Activated CD4-positive, alpha-beta T cell treated with anti-CD3 and anti-CD28 coated beads, Interleukin-2, amount 10 ng/mL, durations not matched to agents 24 days and 14 days (primary cell): ENCODE data around the gene ITGA2. TPM values are rescaled to one million over a fixed set of nuclear protein-coding genes. Genes with fewer than 3 reads are reported as not detected.

Experiments used
- DNase-seq: peaks from one replicate; pipeline ENCODE4 v3.0.0; 2022
- H3K27ac Mint-ChIP-seq: one replicate; pipeline ENCODE4 v1.8.0; 2022; ENCODE audit warnings: mild to moderate bottlenecking, mixed read lengths
- H3K27me3 Mint-ChIP-seq: one replicate; pipeline ENCODE4 v1.8.0; 2022; ENCODE audit warnings: mixed read lengths
- H3K36me3 Mint-ChIP-seq: one replicate; pipeline ENCODE4 v1.8.0; 2022; ENCODE audit warnings: low read depth, mild to moderate bottlenecking, mixed read lengths
- H3K4me1 Mint-ChIP-seq: one replicate; pipeline ENCODE4 v1.8.0; 2021; ENCODE audit warnings: mixed read lengths
- H3K4me3 Mint-ChIP-seq: one replicate; pipeline ENCODE4 v1.8.0; 2022; ENCODE audit warnings: mild to moderate bottlenecking, moderate library complexity, mixed read lengths
- H3K9me3 Mint-ChIP-seq: one replicate; pipeline ENCODE4 v1.8.0; 2021; ENCODE audit warnings: mixed read lengths
- intact Hi-C: fragments of 100-400 bp; cut with micrococcal nuclease; formaldehyde crosslinking; loops from one replicate; pipeline ENCODE4 v1.15.1; 2023
- total RNA-seq: library from RNA; stranded (reverse); gene quantifications from 2 replicates; pipeline ENCODE4 v1.2.3, GENCODE V29; 2022

Gene ITGA2
- 3.5 and 3.9 TPM in 2 replicates for total RNA-seq

- H3K4me3 Mint-ChIP-seq: peak within 1 kb of the TSS; percentile 84
- DNase-seq: peak; percentile 83
- peak within 1 kb of the TSS; percentile 66 for H3K27ac Mint-ChIP-seq
- intact Hi-C loops: loop anchor here (1.0 to 2.0 kb wide), 3 partner anchors 16 to 108 kb away; no protein-coding TSS in a partner anchor
- H3K9me3 Mint-ChIP-seq: peaks cover 3% of the 10 kb centered on the region
- peaks cover 3% of the 10 kb centered on the region for H3K27me3 Mint-ChIP-seq
- peaks cover 15% of the 10 kb centered on the region for H3K36me3 Mint-ChIP-seq
- H3K4me1 Mint-ChIP-seq: peaks cover 47% of the 10 kb centered on the region
Observed at GRCh38 chr5:52989025-52989780, at the start of gene ITGA2. Gene ITGA2, plus strand, starts transcription at chr5:52989352. Its CDS starts 117 bp downstream, at chr5:52989469.

- H3K4me3 Mint-ChIP-seq: no peak overlapping the region
- DNase-seq: no peak
- H3K27ac Mint-ChIP-seq: no peak overlapping the region
- no peaks in the 10 kb centered on the region for H3K36me3 Mint-ChIP-seq
- no peaks in the 10 kb centered on the region for H3K9me3 Mint-ChIP-seq
- intact Hi-C loops: loop anchor here (10.0 kb wide), 2 partner anchors 532 to 1282 kb away; no protein-coding TSS in a partner anchor
- H3K27me3 Mint-ChIP-seq: peaks cover 12% of the 10 kb centered on the region
- peaks cover 12% of the 10 kb centered on the region for H3K4me1 Mint-ChIP-seq
Observed at GRCh38 chr5:52943285-52943684, 45.9 kb upstream of the ITGA2 start.

- intact Hi-C loops: loop anchor here (10.0 kb wide), 2 partner anchors 531 to 1281 kb away; no protein-coding TSS in a partner anchor
- H3K36me3 Mint-ChIP-seq: no peaks in the 10 kb centered on the region
- no peaks in the 10 kb centered on the region for H3K9me3 Mint-ChIP-seq
- no peak overlapping the region for H3K4me3 Mint-ChIP-seq
- H3K4me1 Mint-ChIP-seq: peaks cover 16% of the 10 kb centered on the region
- DNase-seq: no peak
- peaks cover 11% of the 10 kb centered on the region for H3K27me3 Mint-ChIP-seq
- no peak overlapping the region for H3K27ac Mint-ChIP-seq
Observed at GRCh38 chr5:52943808-52944207, 45.3 kb upstream of the ITGA2 start.

GRCh38 chr5:52945040-52945439 lies 44.1 kb upstream of the ITGA2 start:
- no peak for DNase-seq
- Mint-ChIP-seq H3K27me3 (peaks cover 11% of the 10 kb centered on the region), H3K36me3 (no peaks in the 10 kb centered on the region), H3K4me1 (peaks cover 19% of the 10 kb centered on the region), H3K27ac (no peak overlapping the region), H3K4me3 (peak overlapping the region; percentile 69), H3K9me3 (no peaks in the 10 kb centered on the region)
- intact Hi-C loops: loop anchor here (10.0 kb wide), 2 partner anchors 530 to 1280 kb away; no protein-coding TSS in a partner anchor

GRCh38 chr5:52947208-52947607 lies 41.9 kb upstream of the ITGA2 start:
- H3K27ac Mint-ChIP-seq: no peak overlapping the region
- H3K4me3 Mint-ChIP-seq: no peak overlapping the region

GRCh38 chr5:52947851-52948250 lies 41.3 kb upstream of the ITGA2 start:
- intact Hi-C loops: loop anchor here (1.0 to 10.0 kb wide), 5 partner anchors 40 to 1277 kb away; no protein-coding TSS in a partner anchor
- Mint-ChIP-seq H3K4me3 (no peak overlapping the region), H3K9me3 (no peaks in the 10 kb centered on the region), H3K4me1 (peaks cover 19% of the 10 kb centered on the region), H3K27me3 (peaks cover 5% of the 10 kb centered on the region), H3K27ac (no peak overlapping the region), H3K36me3 (no peaks in the 10 kb centered on the region)
- DNase-seq: no peak

More at GRCh38 chr5:52947208-52947607, 41.9 kb upstream of the ITGA2 start:
- H3K36me3 Mint-ChIP-seq: no peaks in the 10 kb centered on the region
- intact Hi-C loops: loop anchor here (10.0 kb wide), 2 partner anchors 528 to 1278 kb away; no protein-coding TSS in a partner anchor
- H3K9me3 Mint-ChIP-seq: no peaks in the 10 kb centered on the region
- DNase-seq: no peak
- peaks cover 5% of the 10 kb centered on the region for H3K27me3 Mint-ChIP-seq
- H3K4me1 Mint-ChIP-seq: peaks cover 19% of the 10 kb centered on the region

- Mint-ChIP-seq H3K36me3 (no peaks in the 10 kb centered on the region), H3K27me3 (peaks cover 1% of the 10 kb centered on the region), H3K4me3 (no peak overlapping the region), H3K27ac (peak overlapping the region; percentile 46), H3K4me1 (peaks cover 19% of the 10 kb centered on the region), H3K9me3 (no peaks in the 10 kb centered on the region)
- intact Hi-C loops: loop anchor here (1.0 to 10.0 kb wide), 5 partner anchors 40 to 1276 kb away; no protein-coding TSS in a partner anchor
- peak; percentile 92 for DNase-seq
Observed at GRCh38 chr5:52948418-52949076, 40.6 kb upstream of the ITGA2 start.

GRCh38 chr5:52950686-52951085 lies 38.5 kb upstream of the ITGA2 start:
- Mint-ChIP-seq H3K9me3 (no peaks in the 10 kb centered on the region), H3K36me3 (no peaks in the 10 kb centered on the region), H3K27ac (no peak overlapping the region), H3K4me3 (no peak overlapping the region), H3K4me1 (peaks cover 13% of the 10 kb centered on the region), H3K27me3 (peaks cover 3% of the 10 kb centered on the region)
- no peak for DNase-seq
- intact Hi-C loops: no loop called here

- intact Hi-C loops: no loop called here
- no peak for DNase-seq
- Mint-ChIP-seq H3K27ac (no peak overlapping the region), H3K4me3 (no peak overlapping the region), H3K36me3 (no peaks in the 10 kb centered on the region), H3K4me1 (peaks cover 8% of the 10 kb centered on the region), H3K9me3 (no peaks in the 10 kb centered on the region), H3K27me3 (peaks cover 3% of the 10 kb centered on the region)
Observed at GRCh38 chr5:52952483-52952882, 36.7 kb upstream of the ITGA2 start.

GRCh38 chr5:52956014-52956413 lies 33.1 kb upstream of the ITGA2 start:
- H3K36me3 Mint-ChIP-seq: no peaks in the 10 kb centered on the region
- intact Hi-C loops: no loop called here
- H3K9me3 Mint-ChIP-seq: no peaks in the 10 kb centered on the region
- H3K4me3 Mint-ChIP-seq: no peak overlapping the region
- H3K4me1 Mint-ChIP-seq: no peaks in the 10 kb centered on the region
- DNase-seq: no peak
- no peak overlapping the region for H3K27ac Mint-ChIP-seq
- peaks cover 11% of the 10 kb centered on the region for H3K27me3 Mint-ChIP-seq

GRCh38 chr5:52956915-52957747 lies 32.0 kb upstream of the ITGA2 start:
- Mint-ChIP-seq H3K4me3 (no peak overlapping the region), H3K27me3 (peaks cover 18% of the 10 kb centered on the region), H3K27ac (no peak overlapping the region), H3K36me3 (no peaks in the 10 kb centered on the region), H3K9me3 (peaks cover 5% of the 10 kb centered on the region), H3K4me1 (no peaks in the 10 kb centered on the region)
- intact Hi-C loops: no loop called here
- no peak for DNase-seq

- no peak for DNase-seq
- Mint-ChIP-seq H3K27ac (no peak overlapping the region), H3K4me1 (no peaks in the 10 kb centered on the region), H3K36me3 (no peaks in the 10 kb centered on the region), H3K27me3 (peaks cover 23% of the 10 kb centered on the region), H3K9me3 (peaks cover 5% of the 10 kb centered on the region), H3K4me3 (no peak overlapping the region)
- intact Hi-C loops: no loop called here
Observed at GRCh38 chr5:52961274-52961681, 27.9 kb upstream of the ITGA2 start.

GRCh38 chr5:52963636-52964035 lies 25.5 kb upstream of the ITGA2 start:
- Mint-ChIP-seq H3K4me3 (no peak overlapping the region), H3K4me1 (no peaks in the 10 kb centered on the region), H3K27me3 (peaks cover 41% of the 10 kb centered on the region), H3K9me3 (peaks cover 19% of the 10 kb centered on the region), H3K27ac (no peak overlapping the region), H3K36me3 (peaks cover 2% of the 10 kb centered on the region)
- intact Hi-C loops: no loop called here
- no peak for DNase-seq
